H1 (cell line): ENCODE data around the gene MTARC2. TPM values are rescaled to one million over a fixed set of nuclear protein-coding genes. Genes with fewer than 3 reads are reported as not detected.

ENCODE experiments used
- CTCF ChIA-PET: fragments of 300-600 bp; sonication (Branson Sonifier 250); formaldehyde crosslinking; loops from one replicate; lab custom pipeline; 2021; ENCODE audit not compliant: partially characterized antibody; lab: Charles Lee
- POLR2A ChIA-PET: fragments of 300-600 bp; sonication (Branson Sonifier 250); formaldehyde crosslinking; loops from one replicate; lab custom pipeline; 2021; ENCODE audit warnings: inconsistent platforms; ENCODE audit not compliant: partially characterized antibody; lab: Charles Lee
- DNase-seq, 2 experiments: peaks; one replicate each; pipeline versions ENCODE4 v3.0.0 to v3.0.0-alpha.2; 2010 to 2022; ENCODE audit warnings: low spot score in 2 of 2, low read depth in 1 of 2, mixed read lengths in 1 of 2
- FAIRE-seq: peaks from 2 replicates; lab custom pipeline; 2011; peaks lifted over from hg19 to GRCh38; lab: Jason Lieb, UNC
- H2AFZ ChIP-seq: 2 replicates; pipeline ENCODE4 v1.8.1; 2012; ENCODE audit warnings: low read length, inconsistent platforms
- H2AK5ac ChIP-seq: 2 replicates; pipeline ENCODE4 v1.6.1; 2013; ENCODE audit warnings: low read depth, low read length
- H2BK120ac ChIP-seq: replicated peaks from 2 replicates; pipeline ENCODE3; 2013; ENCODE audit warnings: low read depth, low read length, inconsistent platforms
- H2BK12ac ChIP-seq: 2 replicates; pipeline ENCODE4 v1.6.1; 2013; ENCODE audit warnings: low read depth, low read length
- H2BK15ac ChIP-seq: 2 replicates; pipeline ENCODE4 v1.6.1; 2013; ENCODE audit warnings: low read length
- H2BK20ac ChIP-seq: 2 replicates; pipeline ENCODE4 v1.6.1; 2013; ENCODE audit warnings: low read length
- H2BK5ac ChIP-seq: 2 replicates; pipeline ENCODE4 v1.6.1; 2013; ENCODE audit warnings: low read depth, low read length
- H3K14ac ChIP-seq: 2 replicates; pipeline ENCODE4 v1.6.1; 2013; ENCODE audit warnings: inconsistent platforms; ENCODE audit not compliant: insufficient read length
- H3K18ac ChIP-seq: 2 replicates; pipeline ENCODE4 v1.6.1; 2013; ENCODE audit warnings: low read length; ENCODE audit errors: extremely low read depth
- H3K23ac ChIP-seq: 2 replicates; pipeline ENCODE4 v1.6.1; 2013; ENCODE audit warnings: inconsistent platforms; ENCODE audit not compliant: insufficient read length
- H3K23me2 ChIP-seq: 2 replicates; pipeline ENCODE4 v1.6.1; 2013; ENCODE audit warnings: low read depth, low read length
- H3K27ac ChIP-seq: 2 replicates; pipeline ENCODE4 v1.6.1; 2011; ENCODE audit warnings: low read depth, low read length, inconsistent platforms
- H3K27me3 ChIP-seq, 4 experiments: replicated peaks in 1 of 4; 1 replicate in 1 of 4; 2 replicates in 3 of 4; pipeline versions ENCODE4 v1.6.1 to v1.8.1; 2011 to 2013; ENCODE audit warnings: low read length in 3 of 4, mild to moderate bottlenecking in 3 of 4, inconsistent platforms in 2 of 4, mixed read lengths in 2 of 4, moderate library complexity in 1 of 4; ENCODE audit not compliant: control insufficient read depth in 3 of 4, insufficient read depth in 3 of 4; ENCODE audit errors: extremely low read depth in 1 of 4
- H3K36me3 ChIP-seq, 4 experiments: 2 replicates each; pipeline versions ENCODE4 v1.6.1 to v1.8.1; 2011 to 2013; ENCODE audit warnings: mild to moderate bottlenecking in 4 of 4, low read length in 3 of 4, moderate library complexity in 2 of 4, control low read depth in 1 of 4, inconsistent platforms in 1 of 4; ENCODE audit not compliant: insufficient read depth in 4 of 4, control insufficient read depth in 2 of 4
- H3K4ac ChIP-seq: replicated peaks from 2 replicates; pipeline ENCODE3; 2013; ENCODE audit warnings: low read length, low read depth, mixed read lengths, inconsistent platforms; ENCODE audit not compliant: insufficient read length
- H3K4me1 ChIP-seq, 4 experiments: replicated peaks in 1 of 4; 1 replicate in 1 of 4; 2 replicates in 3 of 4; pipeline versions ENCODE4 v1.6.1 to v1.8.1; 2011 to 2013; ENCODE audit warnings: low read length in 3 of 4, inconsistent platforms in 2 of 4, mixed read lengths in 1 of 4; ENCODE audit not compliant: insufficient read depth in 4 of 4, control insufficient read depth in 3 of 4
- H3K4me2 ChIP-seq, 2 experiments: 2 replicates each; pipeline versions ENCODE4 v1.6.1 to v1.8.1; 2011 to 2013; ENCODE audit warnings: low read depth in 2 of 2, low read length in 2 of 2, control low read depth in 1 of 2, inconsistent platforms in 1 of 2, mild to moderate bottlenecking in 1 of 2; ENCODE audit not compliant: insufficient read depth in 1 of 2
- H3K4me3 ChIP-seq, 4 experiments: fragments of 200-600, 300-600 bp in 1 of 4; sonication (generic), shearing (Covaris generic), sonication (Bioruptor Twin) in 1 of 4; 2 replicates each; pipeline versions ENCODE4 v1.5.1 to v1.8.1; 2011 to 2016; ENCODE audit warnings: low read length in 4 of 4, low read depth in 3 of 4, control low read depth in 2 of 4, inconsistent platforms in 2 of 4, mild to moderate bottlenecking in 2 of 4, mixed read lengths in 1 of 4, moderate library complexity in 1 of 4; ENCODE audit not compliant: insufficient read depth in 2 of 4; ENCODE audit errors: extremely low read depth in 1 of 4
- H3K56ac ChIP-seq: replicated peaks from 2 replicates; pipeline ENCODE3; 2013; ENCODE audit warnings: low read depth, mild to moderate bottlenecking, mixed read lengths, low read length, inconsistent platforms; ENCODE audit not compliant: insufficient read length
- H3K79me1 ChIP-seq: 2 replicates; pipeline ENCODE4 v1.6.1; 2013; ENCODE audit warnings: low read depth, low read length, control low read depth
- H3K79me2 ChIP-seq, 2 experiments: 2 replicates each; pipeline versions ENCODE4 v1.6.1 to v1.8.1; 2012 to 2013; ENCODE audit warnings: low read length in 2 of 2, mild to moderate bottlenecking in 2 of 2, inconsistent platforms in 1 of 2; ENCODE audit not compliant: insufficient read depth in 2 of 2, control insufficient read depth in 1 of 2
- H3K9ac ChIP-seq, 4 experiments: replicated peaks in 1 of 4; 1 replicate in 1 of 4; 2 replicates in 3 of 4; pipeline versions ENCODE4 v1.6.1 to v1.8.1; 2011 to 2013; ENCODE audit warnings: low read depth in 3 of 4, low read length in 3 of 4, control low read depth in 2 of 4, mild to moderate bottlenecking in 2 of 4, moderate library complexity in 2 of 4, inconsistent platforms in 1 of 4; ENCODE audit errors: extremely low read depth in 1 of 4
- H3K9me3 ChIP-seq, 2 experiments: 2 replicates each; pipeline versions ENCODE4 v1.6.1 to v1.8.1; 2012 to 2013; ENCODE audit warnings: mild to moderate bottlenecking in 2 of 2, moderate library complexity in 2 of 2, control low read depth in 1 of 2, inconsistent platforms in 1 of 2, low read depth in 1 of 2, low read length in 1 of 2, mixed read lengths in 1 of 2; ENCODE audit not compliant: insufficient read depth in 2 of 2
- H4K20me1 ChIP-seq, 2 experiments: replicated peaks in 1 of 2; 2 replicates each; pipeline versions ENCODE3 to v1.8.1; 2011 to 2013; ENCODE audit warnings: inconsistent platforms in 2 of 2, low read length in 2 of 2, mild to moderate bottlenecking in 1 of 2; ENCODE audit not compliant: insufficient read depth in 2 of 2, control insufficient read depth in 1 of 2
- H4K5ac ChIP-seq: 2 replicates; pipeline ENCODE4 v1.6.1; 2013; ENCODE audit warnings: low read length, low read depth, mixed read lengths, inconsistent platforms; ENCODE audit not compliant: insufficient read length
- H4K8ac ChIP-seq: 2 replicates; pipeline ENCODE4 v1.8.0; 2013; ENCODE audit warnings: mild to moderate bottlenecking, moderate library complexity, low read length, inconsistent platforms; ENCODE audit not compliant: insufficient read depth; ENCODE audit errors: extremely low read depth
- H4K91ac ChIP-seq: replicated peaks from 2 replicates; pipeline ENCODE3; 2013; ENCODE audit warnings: low read length, mixed read lengths, inconsistent platforms; ENCODE audit not compliant: insufficient read length
- CHD1 ChIP-seq: IDR thresholded peaks from 2 replicates; pipeline ENCODE4 v1.6.1; 2012; ENCODE audit warnings: low read depth, low read length, improper control_type of control experiment
- KDM1A ChIP-seq: fragments of 200-600, 300-600 bp; sonication (generic); IDR thresholded peaks from 2 replicates; pipeline ENCODE4 v1.7.1; 2016; ENCODE audit warnings: mild to moderate bottlenecking, low read length, borderline replicate concordance
- MAFK ChIP-seq: IDR thresholded peaks from 2 replicates; pipeline ENCODE4 v1.6.1; 2012; ENCODE audit warnings: low read depth, mild to moderate bottlenecking, improper control_type of control experiment, low read length
- POU5F1 ChIP-seq: IDR thresholded peaks from 2 replicates; pipeline ENCODE4 v1.6.1; 2011; ENCODE audit warnings: low read depth, mild to moderate bottlenecking, low read length, moderate library complexity
- SIX5 ChIP-seq: IDR thresholded peaks from 2 replicates; pipeline ENCODE4 v1.6.1; 2011; ENCODE audit warnings: mild to moderate bottlenecking, low read depth, low read length
- TCF12 ChIP-seq: IDR thresholded peaks from 2 replicates; pipeline ENCODE4 v1.6.1; 2011; ENCODE audit warnings: low read depth, mild to moderate bottlenecking, low read length
- WGBS, 2 experiments: shearing (Covaris generic) in 1 of 2; methylation state at CpG; one replicate each; pipeline versions ENCODE4 v1.1.6 to v1.1.7; 2013 to 2015; ENCODE audit warnings: low lambda C conversion rate in 2 of 2, mixed read lengths in 2 of 2, inconsistent platforms in 1 of 2, low coverage in 1 of 2, missing lambda C conversion rate in 1 of 2; ENCODE audit not compliant: insufficient replicate concordance in 2 of 2, insufficient coverage in 1 of 2, insufficient read length in 1 of 2; ENCODE audit errors: extremely low coverage in 1 of 2, missing lambda C conversion rate in 1 of 2; 5-methylcytosine and 5-hydroxymethylcytosine counted together
- polyA plus RNA-seq, 7 experiments: library from polyadenylated mRNA; depleted of rRNA in 3 of 7; stranded (reverse) in 5 of 7; unstranded in 2 of 7; fragments of >200 nt in 5 of 7; fragments of 200-250 nt in 2 of 7; gene quantifications; 1 replicate in 5 of 7; 2 replicates in 1 of 7; 4 replicates in 1 of 7; pipeline versions ENCODE4 v1.2.1 to v1.2.3, GENCODE V29; 2011 to 2013; ENCODE audit warnings: missing spikeins in 2 of 7, mixed read lengths in 2 of 7
- total RNA-seq: library from RNA; stranded (reverse); fragmentation: NEBNext Ultra II Directional; extraction: Animal tissue kit (Norgen Biotek cat#: 25700); gene quantifications from 2 replicates; pipeline ENCODE4 v1.2.1, GENCODE V29; 2021

MTARC2 gene
- total and polyA plus RNA-seq, 2 of the 8 experiments (the other 6 are each of a cell fraction or from before 2014, with no cell fraction given), result 7.2 to 7.9 TPM

DNA sequence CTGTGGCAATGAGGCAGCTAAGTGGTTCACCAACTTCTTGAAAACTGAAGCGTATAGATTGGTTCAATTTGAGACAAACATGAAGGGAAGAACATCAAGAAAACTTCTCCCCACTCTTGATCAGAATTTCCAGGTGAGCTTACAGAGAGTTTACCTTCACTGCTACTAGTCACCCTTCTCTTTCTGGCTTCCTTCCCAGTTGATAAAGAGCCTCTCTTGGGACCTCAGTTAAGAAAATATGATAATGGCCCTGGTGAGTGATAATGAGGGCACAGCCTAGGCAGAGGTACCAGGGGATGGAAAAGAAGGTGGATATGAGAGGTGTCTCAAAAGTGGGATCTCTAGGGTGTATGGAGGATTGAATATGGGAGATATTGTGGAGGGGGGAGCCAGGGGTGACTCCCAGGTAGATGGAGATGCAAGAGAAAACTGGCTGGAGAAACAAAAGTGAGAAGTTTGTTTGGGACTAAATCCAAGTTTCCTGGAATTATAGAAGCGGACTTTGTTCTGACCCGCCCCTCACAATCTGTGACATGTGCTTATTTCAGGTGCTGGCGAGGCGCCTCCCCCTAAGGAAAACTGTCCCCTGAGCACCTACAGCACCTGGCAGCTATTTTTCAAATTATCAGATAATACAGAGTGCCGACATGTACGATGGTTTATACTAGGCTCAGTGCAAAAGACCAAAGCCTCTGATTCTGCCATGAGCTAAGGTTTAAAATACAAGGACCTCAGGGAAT is 13.7 kb downstream of the MTARC2 start:
- Histone ChIP-seq H2BK20ac (no peak overlapping the region), H3K14ac (no peak overlapping the region), H2AFZ (no peak overlapping the region), H3K56ac (no peak overlapping the region), H3K36me3 (no peaks in the 10 kb centered on the region), H3K27me3 (no peaks in the 10 kb centered on the region), H4K91ac (no peak overlapping the region), H2BK120ac (no peak overlapping the region), H2BK15ac (no peak overlapping the region), H3K9ac (no peak overlapping the region), H3K79me1 (no peaks in the 10 kb centered on the region), H3K4me1 (no peaks in the 10 kb centered on the region), H3K4ac (no peak overlapping the region), H3K23me2 (no peaks in the 10 kb centered on the region), H3K9me3 (no peaks in the 10 kb centered on the region), H4K8ac (no peak overlapping the region), H3K79me2 (no peaks in the 10 kb centered on the region), H3K4me2 (no peak overlapping the region), H3K18ac (no peak overlapping the region), H2BK5ac (no peak overlapping the region), H3K27ac (no peak overlapping the region), H2BK12ac (no peak overlapping the region), H3K23ac (no peak overlapping the region), H2AK5ac (no peak overlapping the region), H4K20me1 (no peaks in the 10 kb centered on the region), H4K5ac (no peak overlapping the region), H3K4me3 (no peak overlapping the region)
- FAIRE-seq (no peak), DNase-seq (no peak)
- WGBS, 2 experiments, result 79% methylated on average over 7 of the region's 7 CpGs; no CpG with 5 or more reads in 1 of the 2 experiments
- POLR2A ChIA-PET, result no interaction called here
- no peak for TF ChIP-seq SIX5
- no peak for TF ChIP-seq TCF12
- TF ChIP-seq KDM1A, result no peak
- no peak for TF ChIP-seq POU5F1
- no peak for TF ChIP-seq MAFK
- TF ChIP-seq CHD1, result no peak
- CTCF ChIA-PET, result interaction anchor here (1.9 to 6.0 kb wide), 2 partner anchors 11 to 14 kb away, joined by 4 to 28 read pairs; no protein-coding TSS in a partner anchor
